HepG2 (cell line): ENCODE measurements around the gene IRF5. TPM values are rescaled to one million over a fixed set of nuclear protein-coding genes. Genes with fewer than 3 reads are reported as not detected.

Experiments used
- ATAC-seq: fragments of 200-7000 bp; cut with Tn5 transposase; 3 replicates; pipeline ENCODE4 v1.9.1; 2020; ENCODE audit warnings: mild to moderate bottlenecking, moderate library complexity
- BruUV-seq: library from RNA; stranded (reverse); fragments of 400-500 nt; replicated peaks from 2 replicates; lab custom pipeline; 2021; lab: Mats Ljungman, UMichigan
- CTCF ChIA-PET: fragments of 300-600 bp; formaldehyde crosslinking; extraction: SDS; loops from one replicate; lab custom pipeline; 2021; ENCODE audit warnings: low total read pairs, inconsistent platforms, low intra/inter-chr PET ratio; lab: Yijun Ruan, JAX
- POLR2A ChIA-PET: fragments of 350-600 bp; sonication (Branson Sonifier 250); formaldehyde crosslinking; loops from one replicate; lab custom pipeline; 2020; ENCODE audit warnings: antibody characterized with exemption, inconsistent platforms; lab: Yijun Ruan, JAX
- DNase-seq: peaks from one replicate; pipeline ENCODE4 v3.0.0-alpha.2; 2015; ENCODE audit warnings: low spot score
- FAIRE-seq: peaks from 3 replicates; lab custom pipeline; 2011; peaks lifted over from hg19 to GRCh38; lab: Jason Lieb, UNC
- H2AFZ ChIP-seq: one replicate; pipeline ENCODE4 v1.6.1; 2011; ENCODE audit warnings: low read length, inconsistent platforms
- H3K27ac ChIP-seq: fragments of 300-600 bp; 3 replicates; pipeline ENCODE4 v1.8.0; 2011; ENCODE audit warnings: mixed run types, mild to moderate bottlenecking, mixed read lengths, low read length, inconsistent platforms; ENCODE audit not compliant: insufficient read depth; ENCODE audit errors: extremely low read length
- H3K27me3 ChIP-seq, 2 experiments: fragments of 200-600 bp in 1 of 2; 2 replicates in 1 of 2; 3 replicates in 1 of 2; pipeline versions ENCODE4 v1.6.0 to v1.8.0; 2011; ENCODE audit warnings: low read length in 2 of 2, mild to moderate bottlenecking in 2 of 2, moderate library complexity in 2 of 2, inconsistent platforms in 1 of 2; ENCODE audit not compliant: insufficient read depth in 2 of 2, control insufficient read depth in 1 of 2
- H3K36me3 ChIP-seq, 2 experiments: fragments of 200-600 bp in 1 of 2; replicated peaks in 1 of 2; 2 replicates in 1 of 2; 3 replicates in 1 of 2; pipeline versions ENCODE4 v1.5.1 to v1.8.0; 2011; ENCODE audit warnings: low read length in 2 of 2, inconsistent platforms in 1 of 2; ENCODE audit not compliant: insufficient read depth in 2 of 2, control insufficient read depth in 1 of 2
- H3K4me1 ChIP-seq: 2 replicates; pipeline ENCODE4 v1.5.1; 2012; ENCODE audit warnings: low read length, inconsistent platforms; ENCODE audit not compliant: insufficient read depth
- H3K4me2 ChIP-seq: 2 replicates; pipeline ENCODE4 v1.6.0; 2011; ENCODE audit warnings: low read depth, low read length, inconsistent platforms
- H3K4me3 ChIP-seq, 3 experiments: fragments of 200-600 bp in 1 of 3; sonication (generic), shearing (Covaris generic) in 1 of 3; replicated peaks in 1 of 3; 2 replicates each; pipeline ENCODE4 v1.5.1; 2011 to 2016; ENCODE audit warnings: low read length in 3 of 3, inconsistent platforms in 2 of 3, low read depth in 2 of 3, mild to moderate bottlenecking in 2 of 3, control low read depth in 1 of 3, mixed read lengths in 1 of 3; ENCODE audit not compliant: insufficient read depth in 1 of 3
- H3K79me2 ChIP-seq: one replicate; pipeline ENCODE4 v1.6.1; 2011; ENCODE audit warnings: low read length, inconsistent platforms; ENCODE audit not compliant: insufficient read depth
- H3K9ac ChIP-seq: 2 replicates; pipeline ENCODE4 v1.6.0; 2011; ENCODE audit warnings: mild to moderate bottlenecking, low read depth, low read length, inconsistent platforms; ENCODE audit not compliant: insufficient read depth
- H3K9me3 ChIP-seq: 2 replicates; pipeline ENCODE4 v1.5.1; 2012; ENCODE audit warnings: mild to moderate bottlenecking, low read length
- H4K20me1 ChIP-seq: 2 replicates; pipeline ENCODE4 v1.6.0; 2011; ENCODE audit warnings: inconsistent platforms, mild to moderate bottlenecking, low read length, moderate library complexity; ENCODE audit not compliant: insufficient read depth
- EHMT2 ChIP-seq: fragments of 200-600 bp; sonication (generic); IDR thresholded peaks from 2 replicates; pipeline ENCODE4 v1.7.0; 2017; ENCODE audit warnings: antibody characterized with exemption, low read depth, low read length, borderline replicate concordance
- KMT2A ChIP-seq: sonication (generic); formaldehyde crosslinking; IDR thresholded peaks from 2 replicates; pipeline ENCODE4 v1.4.0; 2020; ENCODE audit warnings: missing genetic modification reagents
- RBFOX2 ChIP-seq: fragments of 200-400 bp; formaldehyde crosslinking; IDR thresholded peaks from 2 replicates; pipeline ENCODE4 v1.6.1; 2017; ENCODE audit warnings: low read depth, mild to moderate bottlenecking, low read length
- SNAI1 ChIP-seq: sonication (generic); formaldehyde crosslinking; IDR thresholded peaks from 2 replicates; pipeline ENCODE4 v1.5.0; 2020; ENCODE audit warnings: mild to moderate bottlenecking, missing genetic modification reagents, borderline replicate concordance
- SNRNP70 ChIP-seq: fragments of 200-400 bp; formaldehyde crosslinking; IDR thresholded peaks from 2 replicates; pipeline ENCODE4 v1.6.1; 2017; ENCODE audit warnings: mild to moderate bottlenecking, low read depth, low read length, moderate library complexity
- ZNF251 ChIP-seq: sonication (generic); formaldehyde crosslinking; IDR thresholded peaks from 2 replicates; pipeline ENCODE4 v1.9.0; 2021; ENCODE audit warnings: mild to moderate bottlenecking, missing genetic modification reagents
- ZNF740 ChIP-seq: sonication (generic); formaldehyde crosslinking; IDR thresholded peaks from 2 replicates; pipeline ENCODE4 v1.4.0; 2020; ENCODE audit warnings: missing genetic modification reagents
- WGBS: methylation state at CpG from one replicate; pipeline ENCODE4 v1.1.6; 2017; ENCODE audit warnings: low lambda C conversion rate; 5-methylcytosine and 5-hydroxymethylcytosine counted together
- in situ Hi-C: cut with HindIII; loops from 2 replicates; pipeline ENCODE4 v1.10.0; 2017; ENCODE audit warnings: low pct_unique_long_range_greater_than_20kb; ENCODE audit not compliant: extremely low pct_ligation_motif_present
- intact Hi-C: fragments of 100-400 bp; cut with micrococcal nuclease; formaldehyde crosslinking; loops from one replicate; pipeline ENCODE4 v1.10.0; 2022; ENCODE audit not compliant: unreplicated experiment
- polyA plus RNA-seq, 8 experiments: library from polyadenylated mRNA; depleted of rRNA in 3 of 8; stranded (reverse) in 7 of 8; unstranded in 1 of 8; fragments of >200 nt; fragmentation: Illumina TruSeq in 4 of 8; extraction: Trizol in 4 of 8; gene quantifications; 2 replicates each; pipeline versions ENCODE4 v1.2.1 to v1.2.3, GENCODE V29; 2011 to 2016; ENCODE audit warnings: low read depth in 4 of 8, missing spikeins in 1 of 8, mixed read lengths in 1 of 8; ENCODE audit not compliant: insufficient read depth in 1 of 8
- total RNA-seq, 5 experiments: library from RNA; depleted of rRNA; stranded (reverse); fragments of >200 nt; fragmentation: Illumina TruSeq; extraction: Trizol; gene quantifications; 2 replicates each; pipeline ENCODE4 v1.2.3, GENCODE V29; 2016; ENCODE audit warnings: low read depth in 1 of 5
- TF ChIP-seq, protein P1 (sequence below): sonication (generic); formaldehyde crosslinking; IDR thresholded peaks from 2 replicates; pipeline ENCODE4 v1.4.0; 2020; ENCODE audit warnings: missing genetic modification reagents

The IRF5 gene
- total and polyA plus RNA-seq, 2 of the 13 experiments (the other 11 are each of a cell fraction or from before 2014, with no cell fraction given) = 2.0 to 2.9 TPM

- no peak overlapping the region for H3K4me2 ChIP-seq
- H3K4me1 ChIP-seq = peaks cover 38% of the 10 kb centered on the region
- H3K27me3 ChIP-seq = peaks cover 1 to 26% of the 10 kb centered on the region in 2 experiments; a peak in 3 of 5 replicates
- in situ Hi-C loops (loop anchor here (25.0 kb wide), 1 partner anchor 451 kb away; no protein-coding TSS in a partner anchor), intact Hi-C loops (no loop called here)
- no peaks in the 10 kb centered on the region for H3K9me3 ChIP-seq
- H3K27ac ChIP-seq = no peak overlapping the region
- no peak for DNase-seq
- no peak overlapping the region; a peak in 1 of 6 replicates for H3K4me3 ChIP-seq
- TF ChIP-seq ZNF251 = no peak
- TF ChIP-seq SNRNP70 = no peak
- TF ChIP-seq EHMT2 = no peak
- no peak for TF ChIP-seq KMT2A (CRISPR knock-in tag)
- no peak for TF ChIP-seq ZNF740 (CRISPR knock-in tag)
- TF ChIP-seq, protein P1, sequence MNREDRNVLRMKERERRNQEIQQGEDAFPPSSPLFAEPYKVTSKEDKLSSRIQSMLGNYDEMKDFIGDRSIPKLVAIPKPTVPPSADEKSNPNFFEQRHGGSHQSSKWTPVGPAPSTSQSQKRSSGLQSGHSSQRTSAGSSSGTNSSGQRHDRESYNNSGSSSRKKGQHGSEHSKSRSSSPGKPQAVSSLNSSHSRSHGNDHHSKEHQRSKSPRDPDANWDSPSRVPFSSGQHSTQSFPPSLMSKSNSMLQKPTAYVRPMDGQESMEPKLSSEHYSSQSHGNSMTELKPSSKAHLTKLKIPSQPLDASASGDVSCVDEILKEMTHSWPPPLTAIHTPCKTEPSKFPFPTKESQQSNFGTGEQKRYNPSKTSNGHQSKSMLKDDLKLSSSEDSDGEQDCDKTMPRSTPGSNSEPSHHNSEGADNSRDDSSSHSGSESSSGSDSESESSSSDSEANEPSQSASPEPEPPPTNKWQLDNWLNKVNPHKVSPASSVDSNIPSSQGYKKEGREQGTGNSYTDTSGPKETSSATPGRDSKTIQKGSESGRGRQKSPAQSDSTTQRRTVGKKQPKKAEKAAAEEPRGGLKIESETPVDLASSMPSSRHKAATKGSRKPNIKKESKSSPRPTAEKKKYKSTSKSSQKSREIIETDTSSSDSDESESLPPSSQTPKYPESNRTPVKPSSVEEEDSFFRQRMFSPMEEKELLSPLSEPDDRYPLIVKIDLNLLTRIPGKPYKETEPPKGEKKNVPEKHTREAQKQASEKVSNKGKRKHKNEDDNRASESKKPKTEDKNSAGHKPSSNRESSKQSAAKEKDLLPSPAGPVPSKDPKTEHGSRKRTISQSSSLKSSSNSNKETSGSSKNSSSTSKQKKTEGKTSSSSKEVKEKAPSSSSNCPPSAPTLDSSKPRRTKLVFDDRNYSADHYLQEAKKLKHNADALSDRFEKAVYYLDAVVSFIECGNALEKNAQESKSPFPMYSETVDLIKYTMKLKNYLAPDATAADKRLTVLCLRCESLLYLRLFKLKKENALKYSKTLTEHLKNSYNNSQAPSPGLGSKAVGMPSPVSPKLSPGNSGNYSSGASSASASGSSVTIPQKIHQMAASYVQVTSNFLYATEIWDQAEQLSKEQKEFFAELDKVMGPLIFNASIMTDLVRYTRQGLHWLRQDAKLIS (CRISPR knock-in tag) = no peak
- TF ChIP-seq RBFOX2 = no peak
- TF ChIP-seq SNAI1 (CRISPR knock-in tag) = no peak
- no peaks in the 10 kb centered on the region for H3K36me3 ChIP-seq
- 25% methylated on average over 6 of the region's 11 CpGs for WGBS
- no TSS peak for BruUV-seq
- ChIA-PET CTCF (no interaction called here), POLR2A (no interaction called here)
- no peak overlapping the region for H2AFZ ChIP-seq
- no peak overlapping the region for H3K9ac ChIP-seq
- no peak for ATAC-seq
- H3K79me2 ChIP-seq = no peaks in the 10 kb centered on the region
- FAIRE-seq = no peak
- no peaks in the 10 kb centered on the region for H4K20me1 ChIP-seq
These were observed 49.0 kb upstream of the IRF5 start for GRCh38 chr7:128888756-128889095.
